Stimulated activated CD4-positive, alpha-beta T cell treated with anti-CD3 and anti-CD28 coated beads, Interleukin-4, amount 100 ng/mL, for 1 hour (primary cell): ENCODE measurements around the gene STX12.
"Not testable (repeated sequence)": the region's sequence is repeated elsewhere in the genome, so short reads cannot be mapped to it uniquely, and the experiment has no call there.

Source experiments
- DNase-seq: peaks from one replicate; pipeline ENCODE4 v3.0.0-alpha.2; 2020

STX12 gene

DNA sequence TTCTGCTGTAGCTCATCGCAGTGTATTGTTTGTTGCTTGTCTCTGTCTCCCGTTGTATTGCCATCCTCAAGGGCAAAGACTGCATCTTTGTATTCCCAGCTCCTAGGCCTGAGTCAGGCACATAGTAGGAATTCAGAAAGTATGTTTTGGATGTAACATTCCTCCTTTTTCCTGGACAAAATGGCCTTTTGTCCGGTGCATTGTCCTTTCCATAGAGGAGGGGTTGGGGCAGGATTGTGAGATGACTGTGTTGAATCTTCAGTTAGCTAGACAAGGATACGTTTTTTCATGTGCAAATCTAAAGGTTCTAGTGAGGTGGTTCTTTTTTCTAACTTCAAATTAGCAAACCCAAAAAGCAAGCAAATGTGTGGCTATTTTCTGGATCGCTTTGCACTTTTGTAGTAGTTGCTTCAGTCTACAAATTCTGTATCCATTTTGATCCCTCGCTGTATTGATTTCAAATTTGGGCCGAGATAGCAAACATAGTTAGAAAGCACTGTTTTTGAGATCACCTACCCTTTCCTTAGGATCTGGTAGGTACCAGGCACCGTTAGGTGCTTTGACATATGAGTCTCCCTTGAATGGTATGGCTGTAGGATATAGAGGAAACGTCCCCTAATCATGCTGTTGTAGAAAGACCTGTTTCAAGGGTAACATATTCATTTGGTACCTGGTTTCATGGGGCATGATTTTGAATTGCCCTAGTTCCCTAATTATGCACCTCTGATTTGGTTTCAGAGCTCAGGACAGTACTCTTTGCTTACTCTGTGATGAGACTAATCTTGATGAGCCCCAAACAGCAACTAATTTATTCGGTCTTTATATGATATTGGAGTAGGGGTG lies 58.8 kb downstream of the STX12 start:
- DNase-seq, result no peak

DNA sequence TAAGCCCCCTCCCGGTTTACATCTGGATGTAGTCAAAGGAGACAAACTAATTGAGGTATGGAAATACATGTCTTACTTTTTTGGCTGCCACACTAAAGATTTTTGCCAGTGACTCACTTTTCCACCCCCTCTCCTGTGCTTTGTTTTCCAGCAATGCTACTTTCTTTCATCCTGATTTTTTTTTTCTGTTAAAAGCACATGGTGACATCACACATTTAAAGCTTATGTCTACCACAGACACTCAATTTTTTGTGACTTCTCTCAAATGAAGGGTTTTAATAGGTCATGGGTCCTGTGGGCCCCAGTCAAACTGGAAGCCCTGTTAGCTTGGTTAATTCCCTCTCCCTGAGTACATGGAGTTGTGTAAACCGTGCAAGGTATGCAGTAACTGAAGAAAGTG lies 59.7 kb downstream of the STX12 start:
- no peak for DNase-seq

DNA sequence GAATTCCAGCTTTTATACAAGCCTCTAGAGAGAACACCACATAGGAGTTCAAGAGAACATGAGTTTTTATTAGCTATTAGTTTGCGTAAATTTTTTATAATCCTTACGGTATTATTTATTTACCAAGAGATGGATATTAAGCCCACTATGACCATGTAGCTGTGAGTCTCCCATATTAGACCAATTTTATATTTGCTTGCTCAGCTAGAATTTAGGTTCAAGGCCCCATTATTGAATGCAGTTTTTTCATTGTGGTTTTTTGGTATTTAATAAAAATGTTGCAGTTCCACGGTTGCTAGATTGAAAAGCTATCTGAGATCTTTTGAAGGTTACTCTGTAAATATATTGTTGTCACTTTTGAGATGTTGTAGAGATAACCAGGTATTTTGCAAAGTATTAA lies 60.5 kb downstream of the STX12 start:
- no peak for DNase-seq

DNA sequence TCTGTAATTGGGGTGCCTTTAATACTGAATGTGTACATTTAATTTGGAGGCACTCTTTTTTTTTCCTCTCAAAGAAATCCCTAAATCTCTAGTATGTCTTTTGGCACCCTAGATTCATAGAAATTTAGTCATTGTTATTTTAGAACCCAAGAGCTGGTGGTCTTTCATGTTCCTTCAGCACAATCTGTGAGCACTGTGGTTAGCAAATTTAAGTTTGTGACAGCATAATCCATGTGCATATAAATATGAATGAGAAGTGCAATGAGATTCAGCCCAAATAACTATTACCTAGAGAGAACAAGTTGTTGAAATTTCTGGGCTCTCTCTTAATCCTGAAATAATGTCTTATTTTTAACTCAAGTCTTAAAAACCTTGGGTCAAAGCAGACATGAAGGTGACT lies 62.0 kb downstream of the STX12 start:
- DNase-seq, result no peak

DNA sequence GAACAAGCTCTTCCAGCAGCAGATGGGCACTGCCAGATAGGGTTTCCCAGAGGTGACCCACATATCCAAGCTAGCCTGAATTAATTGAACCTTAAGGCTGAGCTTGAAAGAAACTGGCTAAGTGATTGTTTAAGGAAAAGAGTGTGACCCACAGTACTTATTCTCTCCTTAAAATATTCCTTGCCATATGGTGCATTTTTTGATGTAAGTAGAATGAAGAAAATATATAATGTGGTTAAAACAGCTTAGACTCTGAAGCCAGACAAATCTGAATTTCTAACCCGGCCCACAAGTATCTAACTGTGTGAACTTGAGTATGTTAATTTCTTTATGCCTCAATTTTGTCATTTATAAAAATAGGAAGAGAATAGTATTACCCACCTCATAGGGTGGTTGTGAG lies 62.5 kb downstream of the STX12 start:
- DNase-seq, result no peak

DNA sequence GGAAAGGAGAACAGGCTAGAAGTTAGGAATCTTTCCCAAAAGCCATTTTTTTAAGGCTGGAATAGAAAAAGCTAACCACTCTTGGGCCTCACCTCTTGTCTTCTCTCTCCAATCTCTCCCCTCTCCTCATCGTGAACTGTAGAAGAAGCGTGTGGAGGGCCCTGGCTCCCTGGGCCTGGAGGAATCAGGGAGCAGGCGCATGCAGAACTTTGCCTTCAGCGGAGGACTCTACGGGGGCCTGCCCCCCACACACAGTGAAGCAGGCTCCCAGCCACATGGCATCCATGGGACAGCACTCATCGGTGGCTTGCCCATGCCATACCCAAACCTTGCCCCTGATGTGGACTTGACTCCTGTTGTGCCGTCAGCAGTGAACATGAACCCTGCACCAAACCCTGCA lies 76.9 kb downstream of the STX12 start:
- no peak for DNase-seq

DNA sequence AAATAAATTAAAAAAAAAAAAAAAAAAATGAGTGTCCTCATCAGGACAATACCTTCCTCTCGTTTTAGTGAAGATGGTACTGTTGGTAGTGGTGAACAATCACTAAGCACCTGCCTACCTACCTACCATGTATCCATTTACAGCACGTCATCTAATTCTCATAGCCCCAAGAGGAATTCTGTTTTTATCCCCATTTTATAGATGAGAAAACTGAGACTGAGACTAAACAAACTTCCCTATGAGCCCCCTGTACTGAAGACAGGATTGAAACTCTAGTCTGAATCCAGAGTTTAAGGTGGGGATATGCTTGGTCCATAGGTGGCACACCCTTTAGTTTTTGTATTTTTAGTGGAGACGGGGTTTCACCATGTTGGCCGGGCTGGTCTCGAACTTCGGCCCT lies 82.1 kb downstream of the STX12 start:
- no peak for DNase-seq

DNA sequence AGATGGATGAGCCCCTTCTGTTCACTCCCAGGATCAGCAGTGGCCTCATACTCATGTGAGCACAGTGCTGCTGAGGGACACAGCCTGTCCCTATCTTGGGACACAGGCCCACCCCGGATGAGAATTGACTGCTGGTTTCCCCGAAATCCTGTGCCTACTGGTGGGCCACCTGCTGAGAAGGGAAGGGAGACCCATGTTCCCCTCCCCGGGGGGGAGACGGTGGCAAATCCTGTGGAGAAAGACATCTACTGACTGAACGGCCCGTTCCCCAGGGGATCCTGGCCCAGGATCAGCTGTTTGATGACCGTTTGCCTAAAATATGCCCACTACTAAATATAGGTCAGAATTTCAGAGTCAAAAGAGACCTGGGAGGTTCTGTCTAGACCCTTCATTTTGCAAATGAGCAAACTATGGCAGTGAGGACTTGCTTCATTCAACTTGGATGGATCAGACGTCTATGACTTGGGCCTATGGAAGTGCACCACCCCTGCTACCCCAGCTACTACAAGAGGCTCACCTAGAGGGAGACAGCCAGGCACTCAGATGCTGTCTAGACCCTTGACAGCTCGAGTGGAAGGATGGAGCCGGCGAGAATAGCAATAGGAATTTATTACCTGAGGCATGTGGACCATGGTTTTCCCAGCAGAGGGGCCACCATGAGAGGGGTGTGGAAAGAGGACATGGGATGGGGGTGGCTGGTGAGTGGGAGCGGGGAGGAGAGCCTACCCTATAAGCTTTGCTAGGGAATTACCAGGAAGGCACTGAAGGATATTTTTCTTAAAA lies 83.7 kb downstream of the STX12 start:
- DNase-seq, result no peak

DNA sequence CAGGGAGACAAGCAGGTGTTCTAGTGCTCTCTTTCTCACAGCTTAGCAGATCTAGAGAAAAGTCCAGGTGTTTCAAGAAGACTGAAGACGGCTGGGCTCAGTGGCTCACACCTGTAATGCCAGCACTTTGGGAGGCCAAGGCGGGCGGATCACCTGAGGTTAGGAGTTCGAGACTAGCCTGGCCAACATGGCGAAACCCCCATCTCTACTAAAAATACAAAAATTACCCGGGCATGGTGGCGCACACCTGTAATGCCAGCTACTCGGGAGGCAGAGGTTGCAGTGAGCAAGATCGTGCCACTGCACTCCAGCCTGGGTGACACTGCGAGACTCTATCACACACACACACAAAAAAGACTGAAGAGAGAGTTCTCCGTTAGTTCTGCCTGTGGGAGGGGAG lies 84.5 kb downstream of the STX12 start:
- DNase-seq, result not testable (repeated sequence)

DNA sequence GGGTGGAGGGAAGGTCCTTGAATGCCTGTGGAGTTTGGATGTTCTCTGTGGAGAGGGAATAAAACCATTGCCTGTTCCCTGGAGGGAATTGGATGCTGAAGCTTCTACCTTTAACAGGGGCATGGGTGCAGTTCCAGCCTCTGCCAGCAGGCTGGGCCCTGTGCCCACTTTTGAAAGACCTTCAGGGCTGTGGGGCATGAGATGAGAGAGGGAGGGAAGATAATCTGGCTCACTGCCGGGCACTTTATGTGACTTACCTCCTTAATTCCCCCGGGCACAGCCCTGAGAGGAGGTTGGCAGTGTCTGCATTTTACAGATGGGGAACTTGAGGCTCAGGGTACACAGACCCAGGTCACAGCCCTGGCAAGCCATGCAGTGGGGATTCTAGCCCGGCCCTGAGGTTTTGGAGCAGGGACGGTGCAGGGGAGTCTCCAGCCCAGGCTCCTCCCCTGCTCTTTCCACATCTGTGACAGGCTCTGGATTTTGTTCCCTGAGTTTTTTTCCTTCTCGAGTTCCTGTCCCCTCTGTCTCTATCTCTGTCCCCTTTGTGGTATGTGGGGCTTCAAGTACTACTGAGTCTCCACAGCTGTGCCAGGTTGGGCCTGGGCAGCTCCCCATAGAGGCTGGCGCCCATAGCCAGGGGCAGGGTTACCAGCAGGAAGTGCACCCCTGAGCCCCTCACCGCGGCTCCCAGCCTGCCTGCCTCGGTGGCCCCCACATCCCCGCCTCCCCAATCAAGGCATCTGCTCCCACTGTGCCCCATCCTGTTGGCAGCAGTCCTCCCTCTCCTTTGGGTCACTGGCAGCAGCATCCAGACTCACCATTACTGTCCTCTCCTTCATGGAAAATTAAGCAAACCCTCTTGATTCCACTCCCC lies 85.3 kb downstream of the STX12 start:
- peak; percentile 87 for DNase-seq

DNA sequence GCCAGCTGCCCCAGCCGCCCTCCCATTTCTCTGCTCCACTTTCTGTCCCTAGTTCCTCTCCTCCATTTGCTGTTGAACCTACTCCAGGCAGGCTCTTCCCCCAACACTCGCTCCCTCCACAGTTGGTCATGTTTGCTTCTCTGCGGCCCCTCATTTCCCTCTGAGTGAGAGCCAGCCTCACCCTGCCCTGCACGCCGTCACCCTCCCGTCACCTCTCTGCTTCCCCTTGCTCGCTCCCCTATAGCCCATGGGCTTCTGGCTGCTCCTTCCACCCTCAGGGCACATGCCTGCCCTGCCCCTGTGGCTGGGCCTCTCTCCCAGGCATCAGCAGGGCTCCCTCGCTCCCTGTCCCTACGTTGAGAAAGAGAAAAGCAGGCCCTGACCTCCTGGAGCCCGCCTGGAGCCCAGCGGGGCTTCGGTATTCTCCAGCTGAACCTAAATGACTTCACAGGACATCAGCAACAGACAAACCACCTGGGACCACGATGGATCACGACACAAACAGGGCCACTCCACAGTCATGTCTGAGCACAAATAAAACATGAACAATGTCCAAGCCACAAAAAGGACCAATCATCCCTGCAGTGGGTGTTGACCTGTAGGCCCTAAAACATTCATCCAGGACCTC lies 86.0 kb downstream of the STX12 start:
- no peak for DNase-seq

DNA sequence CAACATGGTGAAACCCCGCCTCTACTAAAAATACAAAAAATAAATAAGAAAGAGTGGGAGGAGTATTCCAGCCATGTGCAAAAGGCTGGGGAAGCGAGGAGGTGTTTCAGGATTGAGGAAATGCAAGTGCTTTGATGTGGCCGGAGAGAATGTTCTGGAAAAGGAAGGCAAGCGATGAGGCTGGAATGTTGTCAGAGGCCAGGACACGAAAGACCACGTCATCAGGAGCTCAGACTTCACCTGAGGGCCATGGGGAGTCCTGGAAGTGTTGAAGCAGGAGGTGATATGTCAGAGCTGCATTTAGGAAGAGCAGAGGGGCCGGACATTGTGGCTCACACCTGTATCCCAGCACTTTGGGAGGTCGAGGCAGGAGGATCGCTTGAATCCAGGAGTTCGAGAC lies 88.4 kb downstream of the STX12 start:
- DNase-seq, result no peak

DNA sequence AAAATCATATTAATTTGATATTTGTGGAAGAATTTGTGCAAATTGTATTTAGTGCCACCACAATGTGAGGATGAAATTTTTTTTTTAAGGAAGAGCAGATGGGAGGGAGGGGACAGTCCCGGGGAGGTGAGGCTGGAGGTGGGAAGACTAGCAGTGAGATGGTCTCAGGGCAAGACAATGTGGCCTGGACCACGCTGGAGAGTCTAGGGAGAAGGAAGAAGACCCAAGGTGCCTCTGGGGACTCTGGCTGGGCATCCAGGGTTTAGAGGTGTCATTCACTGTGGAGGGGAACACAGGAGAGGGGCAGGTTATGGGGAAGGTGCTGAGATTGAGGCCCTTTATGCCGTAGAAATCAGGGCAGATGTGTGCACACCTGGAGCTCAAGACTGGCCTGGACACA lies 89.0 kb downstream of the STX12 start:
- no peak for DNase-seq

DNA sequence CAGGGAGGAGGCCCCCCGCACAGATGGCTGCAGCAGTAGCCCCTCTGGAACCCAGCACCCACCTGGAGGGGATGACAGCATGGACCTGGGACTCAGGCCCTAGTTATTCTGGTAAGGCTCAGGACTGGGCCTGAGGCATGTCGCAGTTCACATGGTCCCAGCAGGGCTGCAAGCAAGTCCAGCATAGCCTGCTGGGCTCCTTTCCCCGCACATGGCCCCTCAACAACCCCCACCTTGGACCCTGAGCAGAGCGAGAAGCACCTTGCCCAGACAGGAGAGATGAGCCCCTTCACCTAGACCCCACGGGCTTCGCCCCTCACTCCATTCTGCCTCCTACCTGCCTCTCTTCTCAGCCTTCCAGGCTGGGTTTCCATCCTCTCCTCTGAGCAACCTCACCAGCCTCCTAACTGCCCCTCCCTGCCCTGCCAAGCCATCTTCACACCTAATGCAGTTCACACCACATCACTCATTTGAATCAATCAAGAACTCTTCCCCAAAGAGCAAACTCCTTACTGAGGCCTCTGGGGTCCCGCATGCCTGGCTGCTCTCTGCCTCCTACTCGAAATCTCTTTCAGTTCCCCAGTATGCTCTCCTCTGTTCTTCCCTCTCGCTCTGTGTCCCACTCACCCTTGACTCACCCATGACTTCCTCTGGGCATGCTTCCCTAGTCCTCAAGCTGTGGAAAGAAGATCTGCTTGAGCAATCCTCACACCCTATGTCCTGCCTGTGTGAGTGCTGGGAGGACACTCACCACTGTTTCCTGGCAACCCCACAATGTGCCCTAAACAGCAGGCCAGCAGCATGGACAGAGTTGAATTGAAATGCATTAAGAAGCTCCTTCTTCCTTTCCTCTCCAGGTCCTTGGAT lies 89.9 kb downstream of the STX12 start:
- no peak for DNase-seq

DNA sequence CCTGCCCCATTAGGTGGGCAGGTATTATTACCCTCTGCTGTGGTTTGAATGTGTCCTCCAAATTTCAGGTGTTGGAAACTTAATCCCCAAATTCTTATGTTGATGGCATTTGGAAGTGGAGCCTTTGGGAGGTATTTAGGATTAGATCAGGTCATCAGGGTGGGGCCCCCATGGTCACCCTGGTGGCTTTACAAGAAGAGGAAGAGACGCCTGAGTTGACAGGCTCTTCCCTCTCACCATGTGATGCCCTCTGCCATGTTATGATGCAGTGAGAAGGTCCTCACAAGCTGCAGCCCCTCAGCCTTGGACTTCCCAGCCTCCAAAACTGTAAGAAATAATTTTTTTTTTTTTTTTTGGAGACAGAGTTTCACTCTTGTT lies 90.5 kb downstream of the STX12 start:
- no peak for DNase-seq

DNA sequence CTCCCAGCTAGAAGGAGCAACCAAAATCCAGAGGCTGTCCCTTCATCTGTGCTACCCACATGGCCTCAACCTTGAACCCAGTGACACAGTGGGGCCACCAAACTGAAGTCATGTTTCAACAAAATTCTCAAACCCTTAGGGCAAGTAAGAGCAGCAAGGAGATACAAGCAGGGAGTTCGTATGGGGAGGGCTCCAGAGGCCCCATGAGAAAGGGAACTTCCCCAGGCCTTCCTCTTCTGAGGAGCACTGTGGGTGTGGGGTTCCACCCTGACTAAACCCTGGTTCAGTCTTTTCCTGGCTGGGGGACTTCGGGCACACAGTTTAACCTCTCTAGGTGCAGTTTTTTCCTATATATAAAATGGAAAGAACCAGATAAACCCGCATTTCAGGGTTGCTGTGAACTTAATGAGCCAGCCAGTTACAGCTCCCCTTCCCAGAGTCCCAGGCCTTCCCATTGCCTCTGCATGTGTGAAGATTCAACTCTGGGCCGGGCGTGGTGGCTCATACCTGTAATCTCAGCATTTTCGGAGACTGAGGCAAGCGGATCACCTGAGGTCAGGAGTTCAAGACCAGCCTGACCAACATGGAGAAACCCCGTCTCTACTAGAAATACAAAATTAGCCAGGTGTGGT lies 91.4 kb downstream of the STX12 start:
- DNase-seq, result peak; percentile 50

DNA sequence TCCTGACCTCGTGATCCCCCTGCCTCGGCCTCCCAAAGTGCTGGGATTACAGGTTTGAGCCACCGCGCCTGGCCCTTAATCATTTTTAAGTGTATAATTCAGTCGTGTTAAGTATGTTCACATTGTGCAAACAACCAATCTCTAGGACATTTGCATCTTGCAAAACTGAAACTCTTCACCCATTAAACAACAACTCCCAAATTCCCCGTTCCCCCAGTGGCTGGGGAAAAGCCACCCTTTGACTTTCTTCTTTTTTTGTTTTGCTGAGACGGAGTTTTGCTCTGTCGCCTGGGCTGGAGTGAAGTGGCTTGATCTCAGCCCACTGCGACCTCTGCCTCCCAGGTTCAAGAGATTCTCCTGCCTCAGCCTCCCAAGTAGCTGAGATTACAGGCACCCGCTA lies 92.8 kb downstream of the STX12 start:
- DNase-seq, result no peak

DNA sequence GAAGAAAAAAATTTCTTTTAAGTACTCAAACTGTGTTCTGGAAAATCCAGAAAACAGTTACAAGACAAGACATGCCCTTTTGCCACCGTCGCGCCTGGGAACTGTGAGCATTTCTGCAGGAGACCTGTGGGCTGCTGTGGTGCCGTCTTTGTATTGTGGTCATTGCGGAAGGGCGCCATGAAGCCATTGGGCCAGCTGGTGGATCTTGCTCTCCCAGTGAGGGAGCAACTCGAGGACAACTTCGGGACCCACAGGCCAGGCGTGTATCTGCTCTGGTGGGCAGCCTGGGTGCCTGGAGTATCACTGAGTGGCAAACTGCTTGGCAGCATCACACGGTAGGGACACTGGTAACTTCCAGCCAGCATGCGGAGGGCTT lies 95.5 kb downstream of the STX12 start:
- no peak for DNase-seq

DNA sequence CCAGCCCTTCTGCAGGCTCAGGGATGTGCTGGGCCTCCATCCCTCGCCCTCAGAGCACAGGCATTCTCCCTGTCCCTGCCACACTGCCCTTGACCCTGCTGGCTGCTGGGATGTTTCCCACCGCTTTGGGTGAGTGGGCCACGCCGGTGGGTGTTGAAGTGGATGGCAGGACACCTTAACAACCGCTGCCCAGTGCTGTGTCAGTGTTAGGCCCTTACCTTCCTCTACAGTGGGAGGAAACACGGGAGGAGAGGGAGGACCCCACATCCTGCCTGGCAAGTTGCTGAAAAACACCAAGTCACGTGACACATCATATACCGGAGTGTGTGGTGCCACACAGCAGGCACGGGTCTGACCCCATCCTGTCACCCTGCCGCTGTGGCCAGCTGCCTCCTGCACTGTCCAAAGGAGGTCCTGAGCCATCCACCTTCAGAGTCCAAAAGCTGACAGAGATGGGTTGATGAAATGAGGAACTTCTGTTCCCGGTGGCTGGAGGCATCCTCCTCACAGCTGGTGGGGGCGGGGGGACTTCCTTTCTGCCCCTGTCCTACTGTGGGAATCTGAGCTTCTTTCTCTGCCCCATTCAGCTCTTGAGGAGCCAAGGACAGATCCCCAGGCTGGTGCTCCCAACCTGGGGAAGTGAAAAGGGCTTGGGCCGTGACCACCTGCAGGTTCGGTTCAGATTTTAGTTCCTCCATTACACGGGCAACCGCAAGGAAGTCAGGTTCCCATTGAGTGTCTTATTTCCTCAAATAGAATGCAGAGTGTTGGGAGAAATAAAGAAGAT lies 96.1 kb downstream of the STX12 start:
- peak; percentile 42 for DNase-seq

DNA sequence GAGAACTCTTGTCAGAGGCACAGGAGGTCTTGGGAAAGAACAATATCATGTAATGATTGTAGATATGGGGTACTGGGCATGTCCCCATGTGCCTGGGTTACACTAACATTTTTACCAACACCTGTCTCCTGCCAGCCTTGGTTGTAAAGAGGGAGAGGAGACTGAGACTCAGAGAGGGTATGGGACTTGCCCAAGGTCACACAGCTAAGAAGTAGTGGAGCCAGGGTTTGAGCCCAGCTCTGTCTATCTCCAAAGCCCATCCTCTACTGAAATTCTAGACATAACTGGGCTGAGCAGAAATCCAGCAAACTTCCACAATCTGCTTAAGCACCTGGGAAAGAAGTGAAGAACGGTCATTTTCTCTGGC lies 96.7 kb downstream of the STX12 start:
- no peak for DNase-seq

DNA sequence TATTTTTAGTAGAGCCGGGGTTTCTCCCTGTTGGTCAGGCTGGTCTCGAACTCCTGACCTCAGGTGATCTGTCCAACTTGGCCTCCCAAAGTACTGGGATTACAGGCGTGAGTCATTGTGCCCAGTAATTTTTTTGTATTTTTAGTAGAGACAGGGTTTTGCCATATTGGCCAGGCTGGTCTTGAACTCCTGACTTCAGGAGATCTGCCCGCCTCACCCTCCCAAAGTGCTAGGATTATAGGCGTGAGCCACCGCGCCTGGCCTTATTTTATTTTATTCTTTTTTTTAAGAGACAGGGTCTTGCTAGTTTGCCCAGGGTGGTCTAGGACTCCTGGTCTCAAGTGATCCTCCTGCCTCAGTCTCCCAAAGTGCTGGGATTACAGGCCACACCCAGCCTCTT lies 98.1 kb downstream of the STX12 start:
- not testable (repeated sequence) for DNase-seq
